Ramos (cell line): ENCODE measurements around the gene FOXI2.

Experiments
- in situ Hi-C: fragments of 300-500 bp; cut with MboI; formaldehyde crosslinking; loops from one replicate; pipeline ENCODE4 v1.14.3; 2022; ENCODE audit warnings: low sequenced_read_pairs; ENCODE audit not compliant: unreplicated experiment

Gene FOXI2

GRCh38 chr10:127736915-127737562, at the start of gene FOXI2:
Gene FOXI2, plus strand, starts transcription at chr10:127737185. Its CDS starts 89 bp downstream, at chr10:127737274.
- in situ Hi-C loops = no loop called here

- in situ Hi-C loops = no loop called here
These were observed 49.4 kb upstream of the FOXI2 start for GRCh38 chr10:127687548-127687947.

- in situ Hi-C loops = no loop called here
These were observed 46.7 kb upstream of the FOXI2 start for GRCh38 chr10:127690176-127690835.

GRCh38 chr10:127694580-127695193, 42.3 kb upstream of the FOXI2 start:
- in situ Hi-C loops = no loop called here

- in situ Hi-C loops = no loop called here
These were observed 41.6 kb upstream of the FOXI2 start for GRCh38 chr10:127695431-127695830.

- in situ Hi-C loops = no loop called here
These were observed 38.1 kb upstream of the FOXI2 start for GRCh38 chr10:127698886-127699285.

GRCh38 chr10:127699311-127699710, 37.7 kb upstream of the FOXI2 start:
- in situ Hi-C loops = no loop called here

GRCh38 chr10:127702271-127702670, 34.7 kb upstream of the FOXI2 start:
- in situ Hi-C loops = no loop called here

- in situ Hi-C loops = loop anchor here (10.0 kb wide), 1 partner anchor 300 kb away; no protein-coding TSS in a partner anchor
These were observed 21.7 kb upstream of the FOXI2 start for GRCh38 chr10:127715249-127715648.

GRCh38 chr10:127715782-127716378, 21.1 kb upstream of the FOXI2 start:
- in situ Hi-C loops = loop anchor here (10.0 kb wide), 1 partner anchor 299 kb away; no protein-coding TSS in a partner anchor

- in situ Hi-C loops = no loop called here
These were observed 16.8 kb upstream of the FOXI2 start for GRCh38 chr10:127720142-127720541.

- in situ Hi-C loops = no loop called here
These were observed 16.1 kb upstream of the FOXI2 start for GRCh38 chr10:127720903-127721302.

GRCh38 chr10:127734753-127735152, 2.2 kb upstream of the FOXI2 start:
- in situ Hi-C loops = no loop called here

- in situ Hi-C loops = no loop called here
These were observed 1.8 kb upstream of the FOXI2 start for GRCh38 chr10:127735156-127735555.

GRCh38 chr10:127735723-127736221, 1.2 kb upstream of the FOXI2 start:
- in situ Hi-C loops = no loop called here

- in situ Hi-C loops = no loop called here
These were observed 617 bp upstream of the FOXI2 start for GRCh38 chr10:127736222-127736914.

- in situ Hi-C loops = no loop called here
These were observed 852 bp downstream of the FOXI2 start for GRCh38 chr10:127737563-127738511.

- in situ Hi-C loops = no loop called here
These were observed 1.8 kb downstream of the FOXI2 start for GRCh38 chr10:127738512-127739424.
